Measurements from ENCODE around the gene CDK7.

DNA sequence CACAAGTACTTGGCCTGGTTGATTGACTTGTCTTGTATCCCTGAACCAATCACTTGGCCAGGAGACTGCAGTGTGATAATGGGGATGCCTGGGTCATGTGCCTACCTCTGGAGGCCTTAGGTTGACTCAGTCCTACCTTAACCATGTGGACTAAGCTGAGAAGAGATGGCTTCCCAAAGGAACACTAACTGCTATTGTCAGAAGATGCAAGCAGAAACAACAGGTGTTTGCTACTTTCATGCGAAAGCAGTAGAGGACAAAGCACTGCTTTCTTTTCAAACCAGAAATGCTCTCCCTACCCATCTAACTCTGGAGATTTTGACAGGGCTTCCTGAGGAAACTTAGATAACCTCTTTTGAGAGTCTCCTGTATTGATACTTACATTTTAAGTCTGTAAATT lies 22.9 kb downstream of the CDK7 start:
- TF ChIP-seq, protein P1, sequence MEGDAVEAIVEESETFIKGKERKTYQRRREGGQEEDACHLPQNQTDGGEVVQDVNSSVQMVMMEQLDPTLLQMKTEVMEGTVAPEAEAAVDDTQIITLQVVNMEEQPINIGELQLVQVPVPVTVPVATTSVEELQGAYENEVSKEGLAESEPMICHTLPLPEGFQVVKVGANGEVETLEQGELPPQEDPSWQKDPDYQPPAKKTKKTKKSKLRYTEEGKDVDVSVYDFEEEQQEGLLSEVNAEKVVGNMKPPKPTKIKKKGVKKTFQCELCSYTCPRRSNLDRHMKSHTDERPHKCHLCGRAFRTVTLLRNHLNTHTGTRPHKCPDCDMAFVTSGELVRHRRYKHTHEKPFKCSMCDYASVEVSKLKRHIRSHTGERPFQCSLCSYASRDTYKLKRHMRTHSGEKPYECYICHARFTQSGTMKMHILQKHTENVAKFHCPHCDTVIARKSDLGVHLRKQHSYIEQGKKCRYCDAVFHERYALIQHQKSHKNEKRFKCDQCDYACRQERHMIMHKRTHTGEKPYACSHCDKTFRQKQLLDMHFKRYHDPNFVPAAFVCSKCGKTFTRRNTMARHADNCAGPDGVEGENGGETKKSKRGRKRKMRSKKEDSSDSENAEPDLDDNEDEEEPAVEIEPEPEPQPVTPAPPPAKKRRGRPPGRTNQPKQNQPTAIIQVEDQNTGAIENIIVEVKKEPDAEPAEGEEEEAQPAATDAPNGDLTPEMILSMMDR (IDR thresholded peaks at IDR 0.05; ENCODE audit: low read length) = no peak
- TF ChIP-seq EZH2 (optimal IDR thresholded peaks at IDR 0.05; ENCODE audit: low read depth, low read length) = no peak
